Mesenchymal stem cell (in vitro differentiated cells and primary cell): Measurements from ENCODE around the gene AK5.
A peak's percentile ranks its signal among the peaks of the same experiment; 100 is the strongest.

Experiments used
- DNase-seq: peaks from one replicate; pipeline ENCODE4 v3.0.0-alpha.2; 2013
- H2AFZ ChIP-seq: one replicate; pipeline ENCODE4 v1.6.1; 2013; ENCODE audit warnings: low read depth, mild to moderate bottlenecking, control low read depth, inconsistent platforms, low read length, moderate library complexity
- H2AK5ac ChIP-seq: 2 replicates; pipeline ENCODE4 v1.6.1; 2013; ENCODE audit warnings: low read length, moderate library complexity, mild to moderate bottlenecking, inconsistent platforms; ENCODE audit not compliant: severe bottlenecking
- H2BK120ac ChIP-seq: one replicate; pipeline ENCODE4 v1.6.1; 2013; ENCODE audit warnings: low read depth, mild to moderate bottlenecking, inconsistent platforms, low read length, moderate library complexity
- H2BK12ac ChIP-seq, 2 experiments: one replicate each; pipeline ENCODE4 v1.6.1; 2013; ENCODE audit warnings: inconsistent platforms in 2 of 2, low read length in 2 of 2, mild to moderate bottlenecking in 2 of 2, moderate library complexity in 2 of 2, control low read depth in 1 of 2
- H2BK15ac ChIP-seq: one replicate; pipeline ENCODE4 v1.6.1; 2013; ENCODE audit warnings: mild to moderate bottlenecking, low read depth, inconsistent platforms; ENCODE audit not compliant: poor library complexity, severe bottlenecking
- H2BK5ac ChIP-seq: 2 replicates; pipeline ENCODE4 v1.6.1; 2013; ENCODE audit warnings: low read depth, mild to moderate bottlenecking, low read length, control low read depth, inconsistent platforms; ENCODE audit not compliant: poor library complexity, severe bottlenecking
- H3K14ac ChIP-seq, 2 experiments: one replicate each; pipeline ENCODE4 v1.6.1; 2013; ENCODE audit warnings: inconsistent platforms in 2 of 2, low read length in 2 of 2, control low read depth in 1 of 2, mild to moderate bottlenecking in 1 of 2, moderate library complexity in 1 of 2
- H3K18ac ChIP-seq, 2 experiments: one replicate each; pipeline ENCODE4 v1.6.1; 2013; ENCODE audit warnings: inconsistent platforms in 2 of 2, low read length in 2 of 2, control low read depth in 1 of 2, low read depth in 1 of 2, mild to moderate bottlenecking in 1 of 2
- H3K23ac ChIP-seq, 2 experiments: one replicate each; pipeline ENCODE4 v1.6.1; 2013; ENCODE audit warnings: inconsistent platforms in 2 of 2, low read length in 2 of 2, mild to moderate bottlenecking in 2 of 2, moderate library complexity in 2 of 2, control low read depth in 1 of 2
- H3K27ac ChIP-seq: 2 replicates; pipeline ENCODE4 v1.5.1; 2013; ENCODE audit warnings: mild to moderate bottlenecking, moderate library complexity, low read length, control low read depth, inconsistent platforms; ENCODE audit not compliant: poor library complexity, severe bottlenecking
- H3K27me3 ChIP-seq, 2 experiments: 2 replicates each; pipeline versions ENCODE4 v1.6.1 to v1.7.0; 2013; ENCODE audit warnings: low read length in 2 of 2, mild to moderate bottlenecking in 2 of 2, moderate library complexity in 2 of 2, control low read depth in 1 of 2, inconsistent platforms in 1 of 2; ENCODE audit not compliant: control insufficient read depth in 1 of 2, insufficient read depth in 1 of 2
- H3K36me3 ChIP-seq, 2 experiments: 2 replicates each; pipeline versions ENCODE4 v1.6.1 to v1.7.0; 2013; ENCODE audit warnings: low read length in 2 of 2, control low read depth in 1 of 2, inconsistent platforms in 1 of 2, low read depth in 1 of 2, mild to moderate bottlenecking in 1 of 2; ENCODE audit not compliant: insufficient read depth in 2 of 2, control insufficient read depth in 1 of 2
- H3K4ac ChIP-seq, 2 experiments: one replicate each; pipeline ENCODE4 v1.6.1; 2013; ENCODE audit warnings: inconsistent platforms in 2 of 2, low read length in 2 of 2, mild to moderate bottlenecking in 2 of 2, moderate library complexity in 2 of 2, control low read depth in 1 of 2, low read depth in 1 of 2
- H3K4me1 ChIP-seq: 2 replicates; pipeline ENCODE4 v1.6.1; 2013; ENCODE audit warnings: low read depth, low read length, control low read depth; ENCODE audit not compliant: control insufficient read depth, insufficient read depth
- H3K4me2 ChIP-seq: 2 replicates; pipeline ENCODE4 v1.6.1; 2013; ENCODE audit warnings: low read length, mild to moderate bottlenecking, inconsistent platforms; ENCODE audit not compliant: poor library complexity, severe bottlenecking
- H3K4me3 ChIP-seq, 2 experiments: 2 replicates each; pipeline versions ENCODE4 v1.5.1 to v1.7.0; 2013; ENCODE audit warnings: low read length in 2 of 2, mild to moderate bottlenecking in 2 of 2, control low read depth in 1 of 2, low read depth in 1 of 2; ENCODE audit not compliant: insufficient read depth in 1 of 2
- H3K79me1 ChIP-seq: replicated peaks from 2 replicates; pipeline ENCODE4 v1.6.1; 2013; ENCODE audit warnings: mild to moderate bottlenecking, control low read depth, low read length, inconsistent platforms; ENCODE audit not compliant: poor library complexity, severe bottlenecking
- H3K9ac ChIP-seq: 2 replicates; pipeline ENCODE4 v1.7.0; 2013; ENCODE audit warnings: mild to moderate bottlenecking, low read length, moderate library complexity
- H3K9me3 ChIP-seq: 2 replicates; pipeline ENCODE4 v1.7.0; 2013; ENCODE audit warnings: mild to moderate bottlenecking, low read length; ENCODE audit not compliant: control insufficient read depth
- H4K8ac ChIP-seq: one replicate; pipeline ENCODE4 v1.6.1; 2013; ENCODE audit warnings: inconsistent platforms, mild to moderate bottlenecking, low read length, moderate library complexity
- H4K91ac ChIP-seq: one replicate; pipeline ENCODE4 v1.6.1; 2013; ENCODE audit warnings: mild to moderate bottlenecking, low read length, inconsistent platforms
- WGBS: methylation state at CpG from one replicate; pipeline ENCODE4 v1.1.7; 2013; ENCODE audit warnings: mixed read lengths; 5-methylcytosine and 5-hydroxymethylcytosine counted together

The AK5 gene

GRCh38 chr1:77558591-77559164 is 276.9 kb downstream of the AK5 start:
- Histone ChIP-seq H3K4me3 (no peak overlapping the region), H3K4ac (no peak overlapping the region), H3K9me3 (no peaks in the 10 kb centered on the region), H3K4me1 (peaks cover 3% of the 10 kb centered on the region), H2BK5ac (no peak overlapping the region), H3K36me3 (peaks cover 9 to 49% of the 10 kb centered on the region in 2 experiments), H2BK120ac (no peak overlapping the region), H4K8ac (peak overlapping the region; percentile 39), H3K9ac (no peak overlapping the region), H2BK15ac (no peak overlapping the region), H3K23ac (no peak overlapping the region), H3K18ac (no peak overlapping the region), H3K79me1 (peaks cover 9% of the 10 kb centered on the region), H3K14ac (no peak overlapping the region), H2AK5ac (no peak overlapping the region), H3K27ac (no peak overlapping the region), H4K91ac (no peak overlapping the region), H2BK12ac (no peak overlapping the region), H2AFZ (no peak overlapping the region), H3K27me3 (no peaks in the 10 kb centered on the region), H3K4me2 (no peak overlapping the region)
- no peak for DNase-seq
- 100% methylated on average over 4 of the region's 5 CpGs for WGBS

GRCh38 chr1:77560741-77561140 is 278.9 kb downstream of the AK5 start:
- no peak overlapping the region for H3K23ac ChIP-seq
- H3K4ac ChIP-seq = no peak overlapping the region
- 98% methylated on average over 5 of the region's 5 CpGs for WGBS
- H3K9ac ChIP-seq = no peak overlapping the region
- peaks cover 9 to 67% of the 10 kb centered on the region in 2 experiments for H3K36me3 ChIP-seq
- DNase-seq = no peak
- H3K4me1 ChIP-seq = peaks cover 3% of the 10 kb centered on the region
- no peak overlapping the region for H3K18ac ChIP-seq
- H2BK15ac ChIP-seq = no peak overlapping the region
- H3K27ac ChIP-seq = no peak overlapping the region
- peaks cover 9% of the 10 kb centered on the region for H3K79me1 ChIP-seq
- H3K4me3 ChIP-seq = no peak overlapping the region
- H4K91ac ChIP-seq = no peak overlapping the region
- H2BK12ac ChIP-seq = no peak overlapping the region
- no peaks in the 10 kb centered on the region for H3K27me3 ChIP-seq
- H2AK5ac ChIP-seq = no peak overlapping the region
- H2AFZ ChIP-seq = no peak overlapping the region
- no peak overlapping the region for H4K8ac ChIP-seq
- no peak overlapping the region for H2BK5ac ChIP-seq
- no peaks in the 10 kb centered on the region for H3K9me3 ChIP-seq
- H3K14ac ChIP-seq = no peak overlapping the region
- no peak overlapping the region for H2BK120ac ChIP-seq
- no peak overlapping the region for H3K4me2 ChIP-seq

DNA sequence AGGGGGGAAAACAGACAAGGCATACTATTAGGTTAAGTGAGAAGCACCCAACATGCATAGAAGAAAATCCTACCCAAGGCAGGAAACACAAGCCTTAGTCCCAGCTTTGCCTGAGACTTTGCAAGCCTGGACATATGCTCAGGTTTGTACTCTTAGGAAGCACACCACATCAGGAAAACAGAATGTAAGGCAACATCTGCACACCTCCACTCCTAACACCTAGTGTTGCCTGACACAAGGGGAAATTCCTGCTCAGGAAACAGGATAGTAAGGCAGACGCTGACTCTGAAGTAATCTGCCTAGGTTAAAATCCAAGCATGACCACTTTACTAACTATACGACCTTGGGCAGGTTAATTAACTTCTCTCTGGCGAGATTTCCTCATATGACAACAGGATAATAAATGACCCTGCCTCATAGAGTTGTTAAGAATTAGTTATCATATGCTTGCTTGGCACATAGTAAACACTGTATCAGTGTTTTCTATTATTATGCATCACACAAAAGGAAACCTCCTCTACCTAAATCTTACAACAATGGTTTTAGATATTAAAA is 280.9 kb downstream of the AK5 start:
- H2BK15ac ChIP-seq = no peak overlapping the region
- H3K9me3 ChIP-seq = no peaks in the 10 kb centered on the region
- no peak overlapping the region for H3K27ac ChIP-seq
- H3K4ac ChIP-seq = no peak overlapping the region
- no peaks in the 10 kb centered on the region for H3K27me3 ChIP-seq
- H3K4me2 ChIP-seq = no peak overlapping the region
- no peak overlapping the region for H2BK120ac ChIP-seq
- H3K14ac ChIP-seq = no peak overlapping the region
- no peak overlapping the region for H3K4me3 ChIP-seq
- H3K36me3 ChIP-seq = peaks cover 5 to 87% of the 10 kb centered on the region in 2 experiments
- no peak overlapping the region for H3K18ac ChIP-seq
- H4K91ac ChIP-seq = no peak overlapping the region
- 100% methylated on average over 1 of the region's 3 CpGs for WGBS
- no peak overlapping the region for H2BK12ac ChIP-seq
- H3K4me1 ChIP-seq = no peaks in the 10 kb centered on the region
- H2BK5ac ChIP-seq = no peak overlapping the region
- no peak overlapping the region for H4K8ac ChIP-seq
- no peak overlapping the region for H3K9ac ChIP-seq
- no peak overlapping the region for H2AFZ ChIP-seq
- H3K23ac ChIP-seq = no peak overlapping the region
- peaks cover 9% of the 10 kb centered on the region for H3K79me1 ChIP-seq
- no peak overlapping the region for H2AK5ac ChIP-seq
- no peak for DNase-seq

- Histone ChIP-seq H4K8ac (no peak overlapping the region), H3K18ac (peak overlapping the region in 1 of 2 experiments; percentile 56), H3K27me3 (no peaks in the 10 kb centered on the region), H3K14ac (no peak overlapping the region), H3K9me3 (no peaks in the 10 kb centered on the region), H2AK5ac (no peak overlapping the region), H3K79me1 (peaks cover 9% of the 10 kb centered on the region), H2BK12ac (no peak overlapping the region), H3K36me3 (peaks cover 3 to 90% of the 10 kb centered on the region in 2 experiments), H2BK5ac (no peak overlapping the region), H4K91ac (no peak overlapping the region), H2BK15ac (no peak overlapping the region), H2AFZ (no peak overlapping the region), H3K27ac (peak overlapping the region; percentile 61), H3K23ac (no peak overlapping the region), H2BK120ac (no peak overlapping the region), H3K4me2 (no peak overlapping the region), H3K9ac (no peak overlapping the region), H3K4ac (no peak overlapping the region), H3K4me1 (no peaks in the 10 kb centered on the region), H3K4me3 (no peak overlapping the region)
- WGBS = 79% methylated on average over 4 of the region's 4 CpGs
- DNase-seq = peak; percentile 63
Observed at GRCh38 chr1:77565321-77565720, 283.5 kb downstream of the AK5 start.
